GM10248 (cell line): Measurements from ENCODE around the gene EXPH5.

Experiments
- CTCF ChIA-PET: fragments of 300-600 bp; sonication (Branson Sonifier 250); formaldehyde crosslinking; extraction: SDS; loops from one replicate; lab custom pipeline; 2021; ENCODE audit warnings: antibody characterized with exemption; lab: Yijun Ruan, JAX
- POLR2A ChIA-PET: fragments of 350-650 bp; sonication (Branson Sonifier 250); formaldehyde crosslinking; extraction: SDS; loops from one replicate; lab custom pipeline; 2020; ENCODE audit warnings: antibody characterized with exemption; lab: Yijun Ruan, JAX
- DNase-seq: peaks from one replicate; pipeline ENCODE4 v3.0.0; 2012; ENCODE audit errors: extremely low spot score
- CTCF ChIP-seq: IDR thresholded peaks from 2 replicates; pipeline ENCODE4 v1.5.1; 2012; ENCODE audit warnings: mild to moderate bottlenecking, low read depth; ENCODE audit errors: extremely low read depth, missing control alignments, control extremely low read depth

EXPH5 gene

DNA sequence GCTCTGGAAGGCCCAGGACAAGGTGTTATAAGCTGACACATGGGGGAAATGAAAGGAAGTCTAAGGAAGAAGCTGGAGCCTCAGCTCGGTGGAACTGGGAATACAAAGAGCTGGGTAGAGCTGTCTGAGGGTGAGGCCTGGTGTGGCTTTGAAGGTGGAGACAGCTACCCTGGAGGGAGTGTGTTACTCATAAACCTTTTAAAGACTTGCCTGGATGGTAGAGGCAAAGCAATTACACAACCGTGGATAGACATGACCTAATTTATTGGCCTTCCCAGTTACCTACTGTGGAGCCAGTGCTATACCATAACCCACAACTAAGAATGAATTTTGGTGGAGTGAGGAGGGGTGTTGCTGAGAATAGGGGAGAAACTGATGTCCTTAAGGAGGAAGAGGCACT, 22.6 kb downstream of the EXPH5 start:
- TF ChIP-seq CTCF: no peak
- DNase-seq: no peak
- POLR2A ChIA-PET: interaction anchor here (1.0 to 1.1 kb wide), 2 partner anchors 22 to 28 kb away, joined by 3 read pairs; no protein-coding TSS in a partner anchor
- CTCF ChIA-PET: interaction anchor here (2.1 to 3.2 kb wide), 2 partner anchors 10 to 17 kb away, joined by 8 to 16 read pairs; no protein-coding TSS in a partner anchor

DNA sequence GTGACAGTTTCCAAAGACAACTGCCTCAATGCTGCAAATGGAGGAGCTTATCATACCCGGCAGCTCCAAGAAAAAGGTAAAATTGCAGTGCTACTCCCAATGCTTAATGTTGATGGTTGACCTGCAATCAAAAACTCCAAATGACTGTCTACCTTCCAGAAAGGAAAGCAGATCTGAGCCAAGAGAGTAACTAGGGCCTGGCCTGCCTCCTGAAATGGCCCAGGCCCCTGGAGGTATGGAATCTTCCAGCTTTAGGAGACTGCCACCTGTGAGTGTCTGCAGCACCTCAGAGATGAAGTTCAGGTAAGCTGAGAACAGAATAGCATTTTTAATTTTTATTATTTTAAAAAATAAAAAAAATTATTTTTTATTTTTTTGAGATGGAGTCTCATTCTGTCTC, 23.7 kb downstream of the EXPH5 start:
- POLR2A ChIA-PET: interaction anchor here (0.8 kb wide), 1 partner anchor 12 kb away, joined by 3 read pairs; no protein-coding TSS in a partner anchor
- no peak for TF ChIP-seq CTCF
- DNase-seq: no peak
- CTCF ChIA-PET: interaction anchor here (0.7 to 6.4 kb wide), 9 partner anchors 9 to 80 kb away, joined by 3 to 28 read pairs (median 4); no protein-coding TSS in a partner anchor

DNA sequence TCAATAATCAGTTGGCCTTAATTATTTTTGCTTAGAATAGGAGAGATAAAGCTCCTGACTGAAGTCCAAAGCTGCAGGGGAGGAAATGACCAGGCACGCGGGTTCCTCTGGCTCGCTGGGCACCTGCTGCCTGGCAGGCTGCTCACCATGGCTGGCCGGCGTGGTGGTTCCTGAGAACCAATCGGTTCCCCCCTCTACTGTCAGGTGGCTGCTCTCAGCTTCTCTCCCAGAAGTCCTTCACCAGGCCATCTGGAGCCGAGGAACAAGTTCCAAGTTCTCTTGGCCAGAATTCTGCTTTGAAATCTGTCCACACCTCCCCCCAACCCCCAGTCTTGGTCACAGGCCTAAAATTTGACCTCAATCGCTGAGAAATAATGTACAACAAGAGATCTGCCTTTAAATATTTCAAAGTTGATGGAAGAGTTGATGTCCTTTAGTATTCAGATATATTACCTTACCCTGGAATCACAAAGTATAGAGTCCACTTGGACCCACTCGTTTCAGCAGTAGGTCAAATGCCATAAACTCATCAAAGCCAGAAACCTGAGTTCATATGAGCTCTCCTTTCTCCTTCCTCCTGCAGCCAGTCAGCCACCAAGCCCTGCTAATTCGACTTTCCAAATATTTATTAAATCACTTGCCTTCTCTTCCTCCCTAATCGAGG, 25.2 kb downstream of the EXPH5 start:
- TF ChIP-seq CTCF: no peak
- CTCF ChIA-PET: interaction anchor here (2.8 to 6.4 kb wide), 2 partner anchors 16 to 24 kb away, joined by 8 to 28 read pairs; no protein-coding TSS in a partner anchor
- no peak for DNase-seq
- POLR2A ChIA-PET: no interaction called here

- ChIA-PET CTCF (interaction anchor here (6.4 kb wide), 1 partner anchor 13 kb away, joined by 28 read pairs; no protein-coding TSS in a partner anchor), POLR2A (no interaction called here)
- no peak for DNase-seq
- no peak for TF ChIP-seq CTCF
Measured at GRCh38 chr11:108565653-108566052, 27.9 kb downstream of the EXPH5 start.

DNA sequence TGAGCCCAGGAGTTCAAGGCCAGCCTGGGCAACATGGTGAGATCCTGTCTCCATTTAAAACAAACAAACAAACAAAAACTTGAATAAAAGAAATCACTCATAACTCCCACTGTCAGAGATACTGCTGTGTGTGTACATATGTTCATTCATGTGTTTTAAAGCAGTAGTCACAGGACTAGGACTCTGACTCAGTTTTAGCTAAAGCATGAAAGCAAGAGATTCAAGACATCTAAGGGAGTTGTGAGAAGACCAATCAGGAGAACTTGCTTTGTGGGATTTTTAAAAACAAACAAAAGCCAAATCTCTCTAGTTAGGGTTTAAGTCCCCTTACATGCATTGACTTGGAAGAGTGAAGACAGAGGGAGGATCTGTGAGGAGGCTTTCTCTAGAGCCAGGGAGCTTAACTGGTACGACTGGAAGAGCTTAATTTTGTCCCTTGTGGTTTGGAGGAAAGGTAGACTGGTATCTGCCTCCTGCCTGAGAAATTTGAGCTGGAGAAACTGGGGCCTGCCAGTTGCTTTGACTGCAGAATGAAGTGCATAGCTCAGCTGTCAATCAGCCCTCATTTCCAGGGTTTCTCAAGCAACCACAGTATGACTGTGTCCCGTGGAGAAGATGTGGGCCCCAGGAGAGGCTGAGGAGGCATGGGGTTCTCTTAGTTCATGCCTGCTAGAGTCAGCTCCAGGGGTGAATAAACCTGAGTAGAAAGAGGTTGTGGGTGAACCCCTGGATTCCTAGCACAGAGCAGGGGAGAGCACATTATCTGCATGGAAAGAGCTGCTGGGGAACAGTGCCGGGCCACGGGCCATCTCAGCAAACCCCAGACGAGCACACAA, 30.6 kb downstream of the EXPH5 start:
- no peak for DNase-seq
- POLR2A ChIA-PET: no interaction called here
- CTCF ChIA-PET: interaction anchor here (0.8 to 1.6 kb wide), 7 partner anchors 8 to 54 kb away, joined by 3 to 5 read pairs (median 3); no protein-coding TSS in a partner anchor
- TF ChIP-seq CTCF: no peak

GRCh38 chr11:108561535-108561991, 32.0 kb downstream of the EXPH5 start:
- TF ChIP-seq CTCF: no peak
- ChIA-PET CTCF (interaction anchor here (1.2 to 1.5 kb wide), 2 partner anchors 9 to 44 kb away, joined by 3 read pairs; no protein-coding TSS in a partner anchor), POLR2A (no interaction called here)
- DNase-seq: no peak
